Peyer's patch (tissue), 4 donors: ENCODE data around the gene IL10RB. TPM values are rescaled to one million over a fixed set of nuclear protein-coding genes. Genes with fewer than 3 reads are reported as not detected.
"Not testable (repeated sequence)": the region's sequence is repeated elsewhere in the genome, so short reads cannot be mapped to it uniquely, and the experiment has no call there.

Source experiments
- DNase-seq, 3 donors: peaks; one replicate each; pipeline ENCODE4 v3.0.0-alpha.2; 2017 to 2019
- H3K27ac ChIP-seq, 4 donors: fragments of 200-600 bp; sonication (generic); one replicate each; pipeline ENCODE4 v1.5.1; 2016 to 2019
- H3K27me3 ChIP-seq, 2 donors: fragments of 200-600 bp; sonication (generic); one replicate each; pipeline ENCODE4 v1.5.1; 2019
- H3K36me3 ChIP-seq, 3 donors: fragments of 200-600 bp; sonication (generic); one replicate each; pipeline ENCODE4 v1.5.1; 2016 to 2019
- H3K4me1 ChIP-seq, 4 donors: fragments of 200-600 bp; sonication (generic); one replicate each; pipeline ENCODE4 v1.5.1; 2016 to 2019
- H3K4me3 ChIP-seq, 4 donors: fragments of 200-600 bp; sonication (generic); 1 replicate in 3 of 4; 2 replicates in 1 of 4; pipeline ENCODE4 v1.5.1; 2016 to 2019; ENCODE audit warnings: mild to moderate bottlenecking in 1 of 4
- H3K9me3 ChIP-seq, 4 donors: fragments of 200-600 bp; sonication (generic); one replicate each; pipeline ENCODE4 v1.5.1; 2016 to 2019; ENCODE audit warnings: mild to moderate bottlenecking in 1 of 4
- CTCF ChIP-seq, 6 experiments: fragments of 450-650 bp in 4 of 6; fragments of 200-600 bp in 2 of 6; sonication (generic) in 1 of 6; IDR thresholded peaks; one replicate each; pipeline ENCODE4 v1.5.1; 2017 to 2019; ENCODE audit warnings: antibody characterized with exemption in 6 of 6, mild to moderate bottlenecking in 3 of 6, moderate library complexity in 1 of 6
- POLR2A ChIP-seq, 2 donors: fragments of 450-650 bp; IDR thresholded peaks; one replicate each; pipeline ENCODE4 v1.5.1; 2017; ENCODE audit warnings: antibody characterized with exemption in 2 of 2, mild to moderate bottlenecking in 2 of 2, moderate library complexity in 2 of 2
- total RNA-seq, 4 donors: library from RNA; depleted of rRNA; stranded (reverse); fragments of >200 nt; gene quantifications; one replicate each; pipeline ENCODE4 v1.1.0, GENCODE V29; 2016

IL10RB gene
- total RNA-seq, 4 donors from 2014 or later, result 6.6 to 95.6 (median 74.0) TPM

GRCh38 chr21:33314111-33314510, 47.9 kb downstream of the IL10RB start:
- Histone ChIP-seq H3K27me3 (no peaks in the 10 kb centered on the region), H3K27ac (no peak overlapping the region), H3K4me3 (no peak overlapping the region), H3K36me3 (no peaks in the 10 kb centered on the region), H3K4me1 (no peaks in the 10 kb centered on the region), H3K9me3 (no peaks in the 10 kb centered on the region)
- DNase-seq, result no peak
- TF ChIP-seq POLR2A (IDR thresholded peaks at IDR 0.05), result no peak
- TF ChIP-seq CTCF (IDR thresholded peaks at IDR 0.05), result no peak

GRCh38 chr21:33315946-33316710, 50.0 kb downstream of the IL10RB start:
- Histone ChIP-seq H3K4me3 (no peak overlapping the region), H3K27ac (no peak overlapping the region), H3K27me3 (no peaks in the 10 kb centered on the region), H3K4me1 (no peaks in the 10 kb centered on the region), H3K9me3 (no peaks in the 10 kb centered on the region), H3K36me3 (no peaks in the 10 kb centered on the region)
- DNase-seq, result no peak
- no peak for TF ChIP-seq CTCF (IDR thresholded peaks at IDR 0.05)

GRCh38 chr21:33317145-33317544, 51.0 kb downstream of the IL10RB start:
- Histone ChIP-seq H3K4me1 (no peaks in the 10 kb centered on the region), H3K27me3 (no peaks in the 10 kb centered on the region), H3K36me3 (no peaks in the 10 kb centered on the region), H3K27ac (no peak overlapping the region), H3K9me3 (no peaks in the 10 kb centered on the region), H3K4me3 (no peak overlapping the region)
- TF ChIP-seq POLR2A (IDR thresholded peaks at IDR 0.05), result no peak
- TF ChIP-seq CTCF (IDR thresholded peaks at IDR 0.05), result no peak
- DNase-seq, result no peak

GRCh38 chr21:33317786-33318486, 51.8 kb downstream of the IL10RB start:
- Histone ChIP-seq H3K27me3 (no peaks in the 10 kb centered on the region), H3K4me1 (no peaks in the 10 kb centered on the region), H3K27ac (no peak overlapping the region), H3K9me3 (no peaks in the 10 kb centered on the region), H3K36me3 (no peaks in the 10 kb centered on the region), H3K4me3 (no peak overlapping the region)
- DNase-seq, result no peak
- TF ChIP-seq POLR2A (IDR thresholded peaks at IDR 0.05) (no peak), CTCF (IDR thresholded peaks at IDR 0.05) (no peak)

GRCh38 chr21:33321005-33321404, 54.8 kb downstream of the IL10RB start:
- not testable (repeated sequence) for H3K4me1 ChIP-seq, H3K9me3 ChIP-seq, H3K27me3 ChIP-seq, H3K36me3 ChIP-seq, H3K4me3 ChIP-seq, DNase-seq, H3K27ac ChIP-seq

GRCh38 chr21:33323610-33324009, 57.4 kb downstream of the IL10RB start:
- H3K4me1 ChIP-seq, result peaks cover 0 to 30% (median 3%) of the 10 kb centered on the region in 4 donors
- H3K9me3 ChIP-seq, H3K36me3 ChIP-seq, DNase-seq, H3K27me3 ChIP-seq, H3K27ac ChIP-seq: not testable (repeated sequence)
- H3K4me3 ChIP-seq, result peak overlapping the region in 2 of 4 donors; percentile 79 to 84
